ENCODE results near the gene APEH.

- no peak for TF ChIP-seq CTCF (IDR thresholded peaks at IDR 0.05; ENCODE audit: low read depth, low read length)
- no peak for TF ChIP-seq EZH2phosphoT487 (IDR thresholded peaks at IDR 0.05; ENCODE audit: low read depth)
Measured at GRCh38 chr3:49714728-49715550, 40.8 kb downstream of the APEH start.
